SU-DHL-6 (cell line): Measurements from ENCODE around the gene MED26.

Experiments used
- EZH2phosphoT487 ChIP-seq: fragments of 200-600 bp; sonication (generic), shearing (Covaris generic); conservative IDR thresholded peaks from 2 replicates; pipeline ENCODE4 v1.6.1; 2018; ENCODE audit warnings: mild to moderate bottlenecking, antibody characterized with exemption, low read length, moderate library complexity, mixed read lengths
- TF ChIP-seq, protein P1 (sequence below): fragments of 200-600 bp; sonication (generic); IDR thresholded peaks from one replicate; pipeline ENCODE4 v1.5.1; 2017; ENCODE audit warnings: antibody characterized with exemption, mild to moderate bottlenecking, low read length, moderate library complexity; ENCODE audit not compliant: insufficient read depth, poor library complexity, severe bottlenecking

DNA sequence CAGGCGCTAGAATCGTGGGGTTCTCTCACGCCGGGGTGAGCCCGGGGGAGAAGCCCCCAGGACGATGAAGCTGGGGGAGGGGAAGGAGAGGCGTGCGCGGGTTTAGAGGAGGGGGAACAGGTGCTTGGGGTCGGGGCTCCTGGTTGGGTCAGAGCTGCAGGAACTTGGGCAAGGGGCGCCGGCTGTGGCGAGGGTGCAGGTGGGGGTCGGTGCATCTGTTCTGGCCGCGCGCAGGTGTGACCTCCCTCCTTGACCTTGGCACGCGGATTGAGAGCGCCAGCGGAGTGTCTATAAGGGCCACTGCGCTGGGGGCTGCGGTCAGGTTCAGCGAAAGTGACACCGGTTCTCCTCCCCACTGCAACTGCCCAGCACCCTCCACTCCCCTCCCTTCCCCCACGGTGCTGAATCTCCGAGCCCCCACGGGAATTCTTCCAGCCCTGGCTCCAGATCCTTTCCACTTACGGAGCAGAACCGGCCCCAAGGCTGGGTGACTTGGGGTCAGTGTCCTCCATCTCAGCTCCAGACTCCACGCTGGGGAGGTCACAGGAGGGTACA lies 33.6 kb upstream of the MED26 start:
- TF ChIP-seq, protein P1, sequence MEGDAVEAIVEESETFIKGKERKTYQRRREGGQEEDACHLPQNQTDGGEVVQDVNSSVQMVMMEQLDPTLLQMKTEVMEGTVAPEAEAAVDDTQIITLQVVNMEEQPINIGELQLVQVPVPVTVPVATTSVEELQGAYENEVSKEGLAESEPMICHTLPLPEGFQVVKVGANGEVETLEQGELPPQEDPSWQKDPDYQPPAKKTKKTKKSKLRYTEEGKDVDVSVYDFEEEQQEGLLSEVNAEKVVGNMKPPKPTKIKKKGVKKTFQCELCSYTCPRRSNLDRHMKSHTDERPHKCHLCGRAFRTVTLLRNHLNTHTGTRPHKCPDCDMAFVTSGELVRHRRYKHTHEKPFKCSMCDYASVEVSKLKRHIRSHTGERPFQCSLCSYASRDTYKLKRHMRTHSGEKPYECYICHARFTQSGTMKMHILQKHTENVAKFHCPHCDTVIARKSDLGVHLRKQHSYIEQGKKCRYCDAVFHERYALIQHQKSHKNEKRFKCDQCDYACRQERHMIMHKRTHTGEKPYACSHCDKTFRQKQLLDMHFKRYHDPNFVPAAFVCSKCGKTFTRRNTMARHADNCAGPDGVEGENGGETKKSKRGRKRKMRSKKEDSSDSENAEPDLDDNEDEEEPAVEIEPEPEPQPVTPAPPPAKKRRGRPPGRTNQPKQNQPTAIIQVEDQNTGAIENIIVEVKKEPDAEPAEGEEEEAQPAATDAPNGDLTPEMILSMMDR, result no peak
- no peak for TF ChIP-seq EZH2phosphoT487
